Caco-2 (cell line): ENCODE results near the gene MACROD1. TPM values are rescaled to one million over a fixed set of nuclear protein-coding genes. Genes with fewer than 3 reads are reported as not detected.

Experiments used
- BruUV-seq: library from RNA; stranded (reverse); fragments of 400-500 nt; replicated peaks from 2 replicates; lab custom pipeline; 2021; lab: Mats Ljungman, UMichigan
- CTCF ChIA-PET: fragments of 300-600 bp; sonication (Branson Sonifier 250); formaldehyde crosslinking; loops from one replicate; lab custom pipeline; 2022; ENCODE audit warnings: antibody characterized with exemption; lab: Charles Lee
- POLR2A ChIA-PET: fragments of 300-600 bp; sonication (Branson Sonifier 250); formaldehyde crosslinking; loops from one replicate; lab custom pipeline; 2022; ENCODE audit warnings: antibody characterized with exemption; lab: Charles Lee
- DNase-seq, 2 experiments: peaks; one replicate each; pipeline versions ENCODE4 v3.0.0 to v3.0.0-alpha.2; 2020 to 2022
- H3K27me3 ChIP-seq: replicated peaks from 2 replicates; pipeline ENCODE4 v1.6.0; 2011; ENCODE audit warnings: low read length; ENCODE audit not compliant: control insufficient read depth, insufficient read depth
- H3K36me3 ChIP-seq: 2 replicates; pipeline ENCODE4 v1.5.1; 2011; ENCODE audit warnings: low read length; ENCODE audit not compliant: control insufficient read depth, insufficient read depth
- H3K4me1 ChIP-seq: fragments of 250-450 bp; sonication (Bioruptor Pico); 2 replicates; pipeline ENCODE4 v1.5.1; 2020; ENCODE audit warnings: mild to moderate bottlenecking
- H3K4me3 ChIP-seq: 2 replicates; pipeline ENCODE4 v1.5.1; 2011; ENCODE audit warnings: low read depth, mild to moderate bottlenecking, control low read depth, low read length
- H3K9me3 ChIP-seq: fragments of 250-450 bp; sonication (Bioruptor Pico); 2 replicates; pipeline ENCODE4 v1.5.1; 2020; ENCODE audit warnings: mild to moderate bottlenecking, moderate library complexity
- H3K27ac Mint-ChIP-seq: one replicate; pipeline ENCODE4 v1.8.0; 2022; ENCODE audit warnings: mixed read lengths; ENCODE audit not compliant: unreplicated experiment
- H3K27me3 Mint-ChIP-seq: one replicate; pipeline ENCODE4 v1.8.0; 2022; ENCODE audit warnings: mixed read lengths; ENCODE audit not compliant: insufficient read depth, unreplicated experiment
- H3K36me3 Mint-ChIP-seq: one replicate; pipeline ENCODE4 v1.8.0; 2022; ENCODE audit warnings: mild to moderate bottlenecking, mixed read lengths; ENCODE audit not compliant: insufficient read depth, unreplicated experiment
- H3K4me1 Mint-ChIP-seq: one replicate; pipeline ENCODE4 v1.8.0; 2022; ENCODE audit warnings: low read depth, mixed read lengths; ENCODE audit not compliant: unreplicated experiment
- H3K4me3 Mint-ChIP-seq: one replicate; pipeline ENCODE4 v1.8.0; 2022; ENCODE audit warnings: mild to moderate bottlenecking, moderate library complexity, mixed read lengths; ENCODE audit not compliant: unreplicated experiment
- H3K9me3 Mint-ChIP-seq: one replicate; pipeline ENCODE4 v1.8.0; 2022; ENCODE audit warnings: mixed read lengths; ENCODE audit not compliant: unreplicated experiment
- intact Hi-C: fragments of 100-400 bp; cut with micrococcal nuclease; formaldehyde crosslinking; loops from one replicate; pipeline ENCODE4 v1.10.0; 2022; ENCODE audit not compliant: unreplicated experiment
- total RNA-seq: library from RNA; stranded (reverse); gene quantifications from 2 replicates; pipeline ENCODE4 v1.2.3, GENCODE V29; 2022
- TF ChIP-seq, protein P1 (sequence below), 2 experiments: fragments of 200-600 bp in 1 of 2; IDR thresholded peaks; 1 replicate in 1 of 2; 2 replicates in 1 of 2; pipeline versions ENCODE4 v1.5.1 to v1.8.0; 2011 to 2022; ENCODE audit warnings: antibody characterized with exemption in 1 of 2, control low read depth in 1 of 2, inconsistent platforms in 1 of 2, low read depth in 1 of 2, low read length in 1 of 2, mild to moderate bottlenecking in 1 of 2, moderate library complexity in 1 of 2; ENCODE audit not compliant: insufficient read depth in 1 of 2, severe bottlenecking in 1 of 2, unreplicated experiment in 1 of 2

Gene MACROD1
- total RNA-seq, 1 experiment from 2014 or later: 29.6 TPM

- POLR2A ChIA-PET: interaction anchor here (0.6 to 1.9 kb wide), 4 partner anchors 19 to 113 kb away, joined by 3 to 7 read pairs (median 6); partner anchors contain the start of genes ESRRA, PRDX5 and STIP1
- peaks cover 83% of the 10 kb centered on the region for H3K36me3 Mint-ChIP-seq
- intact Hi-C loops: loop anchor here (1.0 kb wide), 1 partner anchor 30 kb away; the partner anchor contains the start of gene VEGFB
Measured at GRCh38 chr11:64204464-64204989, 38.6 kb upstream of the MACROD1 start.

DNA sequence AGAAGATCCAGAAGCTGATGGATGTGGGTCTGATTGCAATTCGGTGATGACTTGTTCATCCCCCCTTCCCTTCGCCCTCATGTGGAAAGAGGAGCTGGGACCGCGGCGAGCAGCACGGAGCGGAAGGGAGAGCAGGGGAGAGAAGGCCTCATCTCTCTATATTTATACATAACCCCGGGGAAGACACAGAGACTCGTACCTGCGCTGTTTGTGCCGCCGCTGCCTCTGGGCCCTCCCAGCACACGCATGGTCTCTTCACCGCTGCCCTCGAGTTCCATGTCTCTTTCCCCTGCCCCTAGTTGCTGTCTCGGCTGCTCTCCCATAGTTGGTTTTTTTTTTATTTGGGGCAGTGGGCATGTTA lies 38.1 kb upstream of the MACROD1 start:
- DNase-seq: no peak
- no peaks in the 10 kb centered on the region for H3K9me3 ChIP-seq
- ChIA-PET CTCF (interaction anchor here (0.6 to 1.3 kb wide), 9 partner anchors 19 to 132 kb away, joined by 3 to 9 read pairs (median 6); partner anchors contain the start of genes NUDT22, STIP1 and TRPT1), POLR2A (interaction anchor here (0.6 to 1.9 kb wide), 4 partner anchors 18 to 114 kb away, joined by 3 to 7 read pairs (median 6); partner anchors contain the start of genes ESRRA, PRDX5 and STIP1)
- intact Hi-C loops: loop anchor here (1.0 kb wide), 1 partner anchor 30 kb away; the partner anchor contains the start of gene VEGFB
- peaks cover 83% of the 10 kb centered on the region for H3K36me3 Mint-ChIP-seq
- TSS peak; percentile 90 for BruUV-seq
- H3K27me3 Mint-ChIP-seq: no peaks in the 10 kb centered on the region
- no peaks in the 10 kb centered on the region for H3K9me3 Mint-ChIP-seq
- TF ChIP-seq, protein P1, sequence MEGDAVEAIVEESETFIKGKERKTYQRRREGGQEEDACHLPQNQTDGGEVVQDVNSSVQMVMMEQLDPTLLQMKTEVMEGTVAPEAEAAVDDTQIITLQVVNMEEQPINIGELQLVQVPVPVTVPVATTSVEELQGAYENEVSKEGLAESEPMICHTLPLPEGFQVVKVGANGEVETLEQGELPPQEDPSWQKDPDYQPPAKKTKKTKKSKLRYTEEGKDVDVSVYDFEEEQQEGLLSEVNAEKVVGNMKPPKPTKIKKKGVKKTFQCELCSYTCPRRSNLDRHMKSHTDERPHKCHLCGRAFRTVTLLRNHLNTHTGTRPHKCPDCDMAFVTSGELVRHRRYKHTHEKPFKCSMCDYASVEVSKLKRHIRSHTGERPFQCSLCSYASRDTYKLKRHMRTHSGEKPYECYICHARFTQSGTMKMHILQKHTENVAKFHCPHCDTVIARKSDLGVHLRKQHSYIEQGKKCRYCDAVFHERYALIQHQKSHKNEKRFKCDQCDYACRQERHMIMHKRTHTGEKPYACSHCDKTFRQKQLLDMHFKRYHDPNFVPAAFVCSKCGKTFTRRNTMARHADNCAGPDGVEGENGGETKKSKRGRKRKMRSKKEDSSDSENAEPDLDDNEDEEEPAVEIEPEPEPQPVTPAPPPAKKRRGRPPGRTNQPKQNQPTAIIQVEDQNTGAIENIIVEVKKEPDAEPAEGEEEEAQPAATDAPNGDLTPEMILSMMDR (IDR thresholded peaks at IDR 0.05; ENCODE audit: insufficient read depth in 1 of 2, low read depth in 1 of 2, low read length in 1 of 2, severe bottlenecking in 1 of 2, unreplicated experiment in 1 of 2): no peak
- H3K27ac Mint-ChIP-seq: peak overlapping the region; percentile 39
- no peaks in the 10 kb centered on the region for H3K4me1 Mint-ChIP-seq
- no peaks in the 10 kb centered on the region for H3K27me3 ChIP-seq
- no peak overlapping the region for H3K4me3 ChIP-seq
- H3K4me1 ChIP-seq: no peaks in the 10 kb centered on the region
- H3K36me3 ChIP-seq: peaks cover 5% of the 10 kb centered on the region
- no peak overlapping the region for H3K4me3 Mint-ChIP-seq

More at GRCh38 chr11:64204464-64204989, 38.6 kb upstream of the MACROD1 start:
- BruUV-seq: no TSS peak
- CTCF ChIA-PET: interaction anchor here (0.5 to 1.3 kb wide), 11 partner anchors 9 to 132 kb away, joined by 3 to 9 read pairs (median 5); partner anchors contain the start of genes NUDT22, STIP1 and TRPT1
- H3K4me3 ChIP-seq: no peak overlapping the region
- peak; percentile 69 to 71 for DNase-seq
- no peaks in the 10 kb centered on the region for H3K9me3 ChIP-seq
- H3K27me3 Mint-ChIP-seq: no peaks in the 10 kb centered on the region
- H3K27me3 ChIP-seq: no peaks in the 10 kb centered on the region
- TF ChIP-seq, protein P1 (IDR thresholded peaks at IDR 0.05; ENCODE audit: insufficient read depth in 1 of 2, low read depth in 1 of 2, low read length in 1 of 2, severe bottlenecking in 1 of 2, unreplicated experiment in 1 of 2): peak; percentile 59 to 74
- no peak overlapping the region for H3K4me3 Mint-ChIP-seq
- no peaks in the 10 kb centered on the region for H3K4me1 Mint-ChIP-seq
- no peaks in the 10 kb centered on the region for H3K9me3 Mint-ChIP-seq
- no peaks in the 10 kb centered on the region for H3K4me1 ChIP-seq
- H3K36me3 ChIP-seq: peaks cover 5% of the 10 kb centered on the region
- H3K27ac Mint-ChIP-seq: peak overlapping the region; percentile 39

- H3K9me3 ChIP-seq: no peaks in the 10 kb centered on the region
- H3K4me3 ChIP-seq: no peak overlapping the region
- no peaks in the 10 kb centered on the region for H3K27me3 ChIP-seq
- peaks cover 83% of the 10 kb centered on the region for H3K36me3 Mint-ChIP-seq
- ChIA-PET CTCF (no interaction called here), POLR2A (interaction anchor here (1.9 kb wide), 1 partner anchor 18 kb away, joined by 7 read pairs; the partner anchor contains the start of gene STIP1)
- TF ChIP-seq, protein P1 (IDR thresholded peaks at IDR 0.05; ENCODE audit: insufficient read depth in 1 of 2, low read depth in 1 of 2, low read length in 1 of 2, severe bottlenecking in 1 of 2, unreplicated experiment in 1 of 2): no peak
- intact Hi-C loops: loop anchor here (1.0 kb wide), 1 partner anchor 31 kb away; the partner anchor contains the start of gene VEGFB
- H3K27me3 Mint-ChIP-seq: no peaks in the 10 kb centered on the region
- no peaks in the 10 kb centered on the region for H3K4me1 Mint-ChIP-seq
- H3K4me3 Mint-ChIP-seq: no peak overlapping the region
- no peaks in the 10 kb centered on the region for H3K4me1 ChIP-seq
- H3K9me3 Mint-ChIP-seq: no peaks in the 10 kb centered on the region
- peaks cover 5% of the 10 kb centered on the region for H3K36me3 ChIP-seq
- DNase-seq: no peak
- BruUV-seq: no TSS peak
- H3K27ac Mint-ChIP-seq: no peak overlapping the region
Measured at GRCh38 chr11:64203421-64204079, 37.6 kb upstream of the MACROD1 start.
